Measurements from ENCODE around the gene LGR6. TPM values are rescaled to one million over a fixed set of nuclear protein-coding genes. Genes with fewer than 3 reads are reported as not detected.

The LGR6 gene
- total and polyA plus RNA-seq, 2 of the 4 experiments (the other 2 are of a cell fraction): not detected

DNA sequence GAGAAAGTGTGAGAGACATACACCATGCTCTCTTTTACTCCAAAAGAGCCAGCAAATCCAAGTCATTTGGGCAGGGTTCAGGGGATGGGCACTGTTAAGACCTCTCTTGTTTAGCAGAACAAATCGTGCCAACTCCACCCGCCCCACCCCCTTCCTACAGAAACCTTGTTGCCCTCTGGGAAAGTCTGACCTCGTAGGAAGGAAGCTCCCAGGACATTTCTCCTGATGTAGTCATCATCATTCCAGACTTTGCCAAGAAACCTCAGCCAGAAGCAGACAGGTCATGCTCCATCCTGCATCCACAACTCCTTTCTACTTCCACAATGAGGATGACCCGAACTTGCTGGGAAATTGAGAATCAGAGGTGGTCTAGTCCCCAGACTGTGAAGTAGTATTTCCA, 90.4 kb downstream of the LGR6 start:
- WGBS, 2 experiments (ENCODE audit: extremely low coverage in 2 of 2, insufficient read length in 1 of 2): 90% methylated on average over 2 of the region's 4 CpGs; no CpG with 5 or more reads in 1 of the 2 experiments
- no peak overlapping the region for H3K18ac ChIP-seq (ENCODE audit: low read depth, low read length)
- dilution Hi-C loops (cut with HindIII; ENCODE audit: low sequenced_read_pairs, unreplicated experiment): no loop called here
- H2BK20ac ChIP-seq (ENCODE audit: low read depth, low read length): peak overlapping the region; percentile 31; the same call in 1 of the 2 replicates
- H4K91ac ChIP-seq (ENCODE audit: insufficient read depth, low read depth, low read length): no peak overlapping the region
- H2BK5ac ChIP-seq (ENCODE audit: low read depth, low read length, poor library complexity, severe bottlenecking): no peak overlapping the region
- ATAC-seq (ENCODE audit: low read depth) (peak; percentile 8; the same call in 1 of the 2 replicates), DNase-seq (peak; percentile 74)
- peak overlapping the region in 1 of 2 experiments; percentile 17; a peak in 1 of 4 replicates for H4K8ac ChIP-seq (ENCODE audit: low read depth in 2 of 2, low read length in 2 of 2)
- no peak overlapping the region for H3K4me3 ChIP-seq (ENCODE audit: insufficient read depth, low read depth, low read length)
- peaks cover 37% of the 10 kb centered on the region for H3K4me1 ChIP-seq (ENCODE audit: control insufficient read depth, insufficient read depth, low read length)
- H2BK120ac ChIP-seq (ENCODE audit: low read depth, low read length): peak overlapping the region; percentile 66
- H3K9me3 ChIP-seq (ENCODE audit: control insufficient read depth, insufficient read depth, low read length): no peaks in the 10 kb centered on the region
- peaks cover 29% of the 10 kb centered on the region for H3K9me1 ChIP-seq (ENCODE audit: insufficient read depth, low read length)
- no peak overlapping the region for H4K5ac ChIP-seq (ENCODE audit: low read depth, low read length)
- ChIA-PET CTCF (no interaction called here), POLR2A (ENCODE audit: unreplicated experiment) (no interaction called here)
- H3K23ac ChIP-seq (ENCODE audit: low read depth, low read length): peak overlapping the region; percentile 16; the same call in 1 of the 2 replicates
- TF ChIP-seq RAD21 (IDR thresholded peaks at IDR 0.05; ENCODE audit: low read length) (no peak), MXI1 (IDR thresholded peaks at IDR 0.05; ENCODE audit: borderline replicate concordance, low read depth, low read length) (no peak), FOS (IDR thresholded peaks at IDR 0.05; ENCODE audit: low read depth, low read length) (no peak), BHLHE40 (IDR thresholded peaks at IDR 0.05; ENCODE audit: low read depth, low read length) (no peak), RFX5 (IDR thresholded peaks at IDR 0.05; ENCODE audit: low read depth, low read length) (no peak), NFE2L2 (IDR thresholded peaks at IDR 0.05; ENCODE audit: low read depth, low read length) (no peak), SMC3 (IDR thresholded peaks at IDR 0.05; ENCODE audit: low read depth, low read length) (no peak), RCOR1 (IDR thresholded peaks at IDR 0.05; ENCODE audit: insufficient replicate concordance, low read length) (no peak), CHD1 (IDR thresholded peaks at IDR 0.05; ENCODE audit: low read depth, low read length) (no peak), ELK1 (IDR thresholded peaks at IDR 0.05; ENCODE audit: borderline replicate concordance, low read depth, low read length) (no peak), MAFK (IDR thresholded peaks at IDR 0.05; ENCODE audit: low read depth, low read length) (no peak), MAZ (IDR thresholded peaks at IDR 0.05; ENCODE audit: borderline replicate concordance, low read depth, low read length) (no peak), POLR2A (IDR thresholded peaks at IDR 0.05; ENCODE audit: low read depth, low read length) (no peak), CEBPB (IDR thresholded peaks at IDR 0.05; ENCODE audit: low read depth, low read length) (no peak), USF2 (IDR thresholded peaks at IDR 0.05; ENCODE audit: low read depth, low read length) (no peak)
- TF ChIP-seq, protein P1, sequence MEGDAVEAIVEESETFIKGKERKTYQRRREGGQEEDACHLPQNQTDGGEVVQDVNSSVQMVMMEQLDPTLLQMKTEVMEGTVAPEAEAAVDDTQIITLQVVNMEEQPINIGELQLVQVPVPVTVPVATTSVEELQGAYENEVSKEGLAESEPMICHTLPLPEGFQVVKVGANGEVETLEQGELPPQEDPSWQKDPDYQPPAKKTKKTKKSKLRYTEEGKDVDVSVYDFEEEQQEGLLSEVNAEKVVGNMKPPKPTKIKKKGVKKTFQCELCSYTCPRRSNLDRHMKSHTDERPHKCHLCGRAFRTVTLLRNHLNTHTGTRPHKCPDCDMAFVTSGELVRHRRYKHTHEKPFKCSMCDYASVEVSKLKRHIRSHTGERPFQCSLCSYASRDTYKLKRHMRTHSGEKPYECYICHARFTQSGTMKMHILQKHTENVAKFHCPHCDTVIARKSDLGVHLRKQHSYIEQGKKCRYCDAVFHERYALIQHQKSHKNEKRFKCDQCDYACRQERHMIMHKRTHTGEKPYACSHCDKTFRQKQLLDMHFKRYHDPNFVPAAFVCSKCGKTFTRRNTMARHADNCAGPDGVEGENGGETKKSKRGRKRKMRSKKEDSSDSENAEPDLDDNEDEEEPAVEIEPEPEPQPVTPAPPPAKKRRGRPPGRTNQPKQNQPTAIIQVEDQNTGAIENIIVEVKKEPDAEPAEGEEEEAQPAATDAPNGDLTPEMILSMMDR (conservative IDR thresholded peaks at IDR 0.05; ENCODE audit: low read depth, low read length): no peak
- H2AK9ac ChIP-seq (replicated peaks; ENCODE audit: low read depth, low read length, poor library complexity): no peak overlapping the region
- no peak overlapping the region; the same call in 1 of the 2 replicates for H3K14ac ChIP-seq (replicated peaks; ENCODE audit: low read depth, low read length)
- no peak overlapping the region for H2BK15ac ChIP-seq (ENCODE audit: low read depth, low read length)
- H3K27me3 ChIP-seq (ENCODE audit: control insufficient read depth, insufficient read depth, low read length): peaks cover 4% of the 10 kb centered on the region; the same call in 1 of the 2 replicates
- no peak overlapping the region for H3K4me2 ChIP-seq (ENCODE audit: low read depth, low read length)
- H2AFZ ChIP-seq (replicated peaks; ENCODE audit: low read length, poor library complexity): peak overlapping the region; percentile 5
- peak overlapping the region; percentile 30; the same call in 1 of the 2 replicates for H3K4ac ChIP-seq (ENCODE audit: low read depth, low read length)
- H3K27ac ChIP-seq (ENCODE audit: insufficient read depth, low read length): no peak overlapping the region
- in situ Hi-C loops (cut with MboI; ENCODE audit: low sequenced_read_pairs): no loop called here
- H4K20me1 ChIP-seq (ENCODE audit: insufficient read depth, low read length): peaks cover 2% of the 10 kb centered on the region; the same call in 1 of the 2 replicates
- H3K79me1 ChIP-seq (ENCODE audit: low read depth in 1 of 2, low read length in 2 of 2): no peaks in the 10 kb centered on the region
- intact Hi-C loops (cut with micrococcal nuclease): loop anchor here (2.0 kb wide), 1 partner anchor 47 kb away; no protein-coding TSS in a partner anchor
- H3K9ac ChIP-seq (ENCODE audit: low read depth, low read length): no peak overlapping the region
- H2AK5ac ChIP-seq (ENCODE audit: low read depth, low read length): peak overlapping the region; percentile 56; the same call in 1 of the 2 replicates
- no TSS peak for BruUV-seq (replicated peaks)
- no peak overlapping the region for H3K56ac ChIP-seq (ENCODE audit: extremely low read depth, insufficient read depth, low read length)
- no peaks in the 10 kb centered on the region for H3K36me3 ChIP-seq (ENCODE audit: control insufficient read depth, insufficient read depth, low read length)
